NCI-H460 (cell line): ENCODE data around the gene PKNOX2. TPM values are rescaled to one million over a fixed set of nuclear protein-coding genes. Genes with fewer than 3 reads are reported as not detected.

Experiments
- DNase-seq: peaks from one replicate; pipeline ENCODE4 v3.0.0-alpha.2; 2016; ENCODE audit warnings: low read depth; ENCODE audit errors: extremely low read depth
- total RNA-seq: library from RNA; depleted of rRNA; stranded (reverse); fragments of >200 nt; shearing (Covaris generic); gene quantifications from 2 replicates; pipeline ENCODE4 v1.2.3, GENCODE V29; 2014

The PKNOX2 gene
- total RNA-seq, 1 experiment from 2014 or later, result not detected

DNA sequence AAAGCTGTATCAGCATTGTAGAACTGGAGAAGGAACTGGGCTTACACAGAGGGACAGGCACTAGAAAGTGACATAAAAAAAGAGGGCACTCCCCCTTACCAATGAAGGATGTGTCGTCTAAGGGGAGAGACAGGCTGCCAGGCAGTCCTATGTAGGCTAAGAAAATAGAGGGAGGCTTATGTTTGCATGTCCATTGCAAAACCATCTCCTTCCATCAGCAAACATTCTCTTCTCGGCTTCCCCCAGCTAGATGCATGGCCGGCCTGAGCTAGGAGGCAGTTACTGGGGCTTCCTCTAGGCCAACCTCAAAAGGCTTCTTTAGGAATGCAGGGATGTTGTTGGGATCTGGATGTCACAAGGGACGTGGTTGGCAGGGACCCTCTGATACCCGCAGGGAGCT, 139.1 kb downstream of the PKNOX2 start:
- DNase-seq, result no peak

- no peak for DNase-seq
These were observed 139.6 kb downstream of the PKNOX2 start for GRCh38 chr11:125304136-125304535.

DNA sequence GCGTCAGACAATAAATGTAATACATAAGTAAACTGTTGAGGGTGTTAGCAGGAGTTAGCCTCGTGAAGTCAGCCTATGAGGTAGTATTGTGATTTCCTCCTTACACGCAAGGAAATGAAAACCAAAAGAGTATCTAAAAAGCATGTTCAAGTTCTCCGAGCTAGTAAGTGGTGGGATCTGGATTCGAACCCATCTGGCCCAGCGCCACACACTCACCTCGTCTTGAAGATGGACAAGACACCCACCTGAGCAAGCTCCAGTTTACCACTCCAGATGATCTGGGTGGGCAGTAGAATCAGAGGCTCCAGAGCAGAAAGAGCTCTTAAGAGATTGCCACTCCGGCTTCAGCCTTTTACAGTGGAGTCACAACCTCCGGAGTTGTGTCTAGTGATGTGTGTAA, 140.3 kb downstream of the PKNOX2 start:
- no peak for DNase-seq

GRCh38 chr11:125305345-125305744, 140.8 kb downstream of the PKNOX2 start:
- no peak for DNase-seq

DNA sequence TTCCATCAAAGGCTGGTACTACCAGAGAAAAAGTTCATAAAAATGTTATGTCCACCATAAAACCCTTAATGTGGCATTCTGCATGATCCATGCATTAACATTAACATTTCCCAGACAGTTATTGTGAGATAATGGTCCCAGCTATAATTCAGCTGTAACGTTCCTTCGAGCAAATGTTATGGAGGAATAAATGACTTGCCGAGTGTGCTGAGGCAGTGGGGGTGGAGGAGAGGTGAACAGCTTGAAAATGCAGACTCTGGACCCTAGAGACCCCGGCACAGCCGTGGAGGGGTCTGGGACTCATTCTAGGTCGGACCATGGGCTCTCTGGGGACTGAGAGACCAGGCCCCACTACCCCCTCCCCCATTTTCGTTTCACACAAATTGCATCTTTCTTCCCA, 141.9 kb downstream of the PKNOX2 start:
- no peak for DNase-seq

DNA sequence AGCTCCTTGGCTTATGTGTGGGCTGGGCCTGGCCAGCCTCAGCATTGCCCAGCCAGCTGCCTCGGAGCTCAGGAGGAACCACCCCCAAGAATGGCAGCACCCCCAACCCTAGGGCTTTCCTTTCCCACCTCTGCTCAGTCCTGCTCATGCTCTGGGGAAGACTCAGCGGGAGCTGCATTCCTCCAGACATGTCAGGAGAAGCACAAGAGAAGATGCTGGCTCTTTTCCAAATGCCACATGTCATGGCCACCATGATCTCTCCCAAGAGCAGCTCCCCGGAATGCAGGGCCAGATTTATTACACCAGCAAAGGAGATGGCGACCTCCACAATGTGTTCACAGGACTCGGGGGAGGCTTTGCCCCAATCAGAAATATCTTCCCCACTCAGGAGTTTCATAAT, 143.7 kb downstream of the PKNOX2 start:
- no peak for DNase-seq

DNA sequence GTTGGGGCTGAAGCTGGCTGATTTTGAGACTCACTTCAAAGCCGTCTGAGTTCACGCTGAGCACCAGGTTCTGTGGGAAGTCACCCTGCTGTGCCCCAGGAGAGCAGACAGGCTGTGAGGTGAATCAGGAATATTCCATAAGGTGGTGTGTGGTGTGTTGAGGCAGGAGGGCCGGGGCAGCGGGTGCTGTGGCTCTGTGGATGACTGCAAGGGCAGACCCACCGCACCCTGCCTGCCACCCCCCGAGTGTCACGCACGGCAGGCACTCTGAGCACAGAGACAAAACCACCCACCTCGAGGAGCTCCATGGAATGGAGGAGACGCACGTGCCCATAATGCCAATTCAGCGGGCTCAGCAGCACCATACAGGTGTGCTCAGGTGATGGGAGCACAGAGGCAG, 147.8 kb downstream of the PKNOX2 start:
- no peak for DNase-seq

GRCh38 chr11:125312812-125313211, 148.3 kb downstream of the PKNOX2 start:
- DNase-seq, result no peak

DNA sequence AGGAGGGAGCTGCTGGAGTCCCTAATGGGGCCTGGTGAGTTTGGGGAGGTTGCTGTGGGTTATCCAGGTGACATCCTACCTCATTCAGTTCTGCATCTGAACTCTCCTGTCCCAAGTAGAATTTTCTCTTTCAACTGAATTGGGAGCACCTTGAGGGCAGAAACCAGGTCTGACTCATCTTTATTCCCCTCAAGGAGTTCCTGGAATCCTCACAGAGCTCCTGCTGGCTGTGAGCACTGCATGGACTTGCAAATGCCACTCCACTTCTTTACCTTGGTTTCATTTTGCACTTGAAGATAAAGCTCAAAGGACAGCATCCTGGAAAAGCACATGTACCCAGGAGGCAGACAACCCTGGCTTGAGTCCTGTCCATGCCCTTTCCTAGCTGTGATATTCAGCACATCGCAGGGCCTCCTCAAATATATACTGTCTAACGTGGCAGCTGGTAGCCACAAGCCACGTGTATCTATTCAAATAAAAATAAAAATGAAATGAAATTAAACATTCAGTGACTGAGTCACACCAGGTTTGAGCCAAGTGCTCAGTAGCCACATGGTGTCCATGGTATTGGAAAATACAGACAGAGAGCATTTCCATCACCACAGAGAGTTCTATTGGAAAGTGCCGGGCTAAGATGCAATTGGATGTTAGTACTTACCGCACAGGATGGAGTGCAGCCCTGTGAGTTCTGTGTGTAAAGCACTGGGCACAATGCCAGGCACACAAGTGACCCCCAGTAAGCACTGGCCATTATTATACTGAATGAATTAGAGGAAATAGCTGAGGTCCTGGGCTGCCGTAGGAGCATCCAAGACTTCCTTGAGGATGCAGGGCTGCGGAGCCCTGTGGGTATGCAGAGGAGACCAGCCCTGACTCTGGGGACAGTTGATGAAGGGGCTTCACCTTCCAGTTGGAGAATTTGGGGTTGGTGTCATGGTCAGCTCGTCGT, 149.0 kb downstream of the PKNOX2 start:
- DNase-seq, result no peak

DNA sequence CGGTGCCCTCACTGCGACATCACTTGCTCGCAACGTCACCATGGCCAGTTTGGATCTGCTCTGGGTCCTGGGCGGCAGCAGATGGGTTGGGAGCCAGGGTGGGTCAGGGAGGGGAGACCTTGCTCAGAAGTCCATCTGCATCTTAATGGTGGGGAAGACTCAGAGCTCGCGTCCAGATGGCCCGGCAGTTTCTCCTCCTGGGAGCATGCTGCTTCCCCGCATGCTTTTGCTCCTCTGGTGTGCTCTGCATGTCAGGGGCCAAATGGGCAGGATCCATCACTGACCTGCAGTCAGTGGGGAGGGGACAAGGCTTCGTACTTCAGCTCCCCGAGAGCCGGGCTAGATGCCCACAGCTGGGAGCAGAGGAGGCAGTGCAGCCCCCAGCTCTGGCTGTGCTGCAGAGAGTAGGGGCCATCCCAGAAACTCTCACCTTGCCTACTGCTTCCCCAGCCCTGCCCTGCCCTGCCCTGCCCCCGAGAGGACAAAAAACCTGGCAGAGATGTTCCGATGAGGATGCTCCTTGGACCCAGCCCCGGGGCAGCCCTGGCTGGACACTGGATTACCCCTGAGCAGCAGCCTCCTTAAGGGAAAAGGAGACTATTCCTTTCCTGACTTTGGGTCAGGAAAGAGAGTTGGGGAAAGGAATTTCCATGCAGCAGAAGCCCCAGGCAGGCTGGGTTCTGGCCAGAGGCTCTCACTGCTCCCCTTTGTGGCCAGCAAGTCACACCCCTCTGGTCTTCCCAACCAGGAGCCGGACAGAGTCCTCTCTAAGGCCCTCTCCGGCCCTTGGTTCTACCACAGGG, 149.9 kb downstream of the PKNOX2 start:
- no peak for DNase-seq

GRCh38 chr11:125315079-125315740, 150.7 kb downstream of the PKNOX2 start:
- DNase-seq, result no peak

GRCh38 chr11:125317416-125317815, 152.9 kb downstream of the PKNOX2 start:
- no peak for DNase-seq

GRCh38 chr11:125319649-125320048, 155.1 kb downstream of the PKNOX2 start:
- DNase-seq, result no peak

DNA sequence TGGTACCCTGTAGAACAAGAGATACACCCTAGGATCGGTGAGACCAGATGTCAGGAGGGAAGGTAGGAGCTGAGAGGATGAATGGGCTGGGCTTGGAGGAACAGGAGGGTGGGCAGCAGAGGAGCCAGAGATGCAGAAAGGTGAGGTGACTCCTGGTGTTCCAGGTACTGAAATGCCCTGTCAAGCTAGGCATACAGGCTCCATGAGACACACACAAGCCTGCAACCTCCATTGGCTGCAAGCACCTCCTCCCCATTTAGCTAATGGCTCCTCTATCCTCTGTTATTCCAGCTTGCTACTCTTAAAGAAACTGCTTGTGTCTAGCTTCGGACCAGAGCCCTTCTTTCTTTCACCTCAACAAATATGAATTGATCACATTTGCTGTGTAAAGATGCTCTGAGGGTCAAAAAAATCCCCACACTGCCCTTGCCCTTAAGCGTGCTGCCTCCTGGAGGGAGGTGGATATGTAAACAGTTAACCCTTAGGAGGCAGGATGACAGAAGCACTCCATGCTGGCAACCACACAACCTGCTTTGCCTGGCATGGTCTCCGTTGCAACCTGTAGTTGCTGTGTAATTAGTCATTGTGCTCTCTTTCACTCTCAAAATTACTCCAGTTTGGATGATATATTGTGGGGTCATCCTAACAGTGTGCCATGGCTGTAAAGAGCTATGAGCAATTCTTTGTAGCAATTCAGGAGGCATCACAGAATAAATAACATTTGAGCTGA, 156.0 kb downstream of the PKNOX2 start:
- DNase-seq, result no peak

DNA sequence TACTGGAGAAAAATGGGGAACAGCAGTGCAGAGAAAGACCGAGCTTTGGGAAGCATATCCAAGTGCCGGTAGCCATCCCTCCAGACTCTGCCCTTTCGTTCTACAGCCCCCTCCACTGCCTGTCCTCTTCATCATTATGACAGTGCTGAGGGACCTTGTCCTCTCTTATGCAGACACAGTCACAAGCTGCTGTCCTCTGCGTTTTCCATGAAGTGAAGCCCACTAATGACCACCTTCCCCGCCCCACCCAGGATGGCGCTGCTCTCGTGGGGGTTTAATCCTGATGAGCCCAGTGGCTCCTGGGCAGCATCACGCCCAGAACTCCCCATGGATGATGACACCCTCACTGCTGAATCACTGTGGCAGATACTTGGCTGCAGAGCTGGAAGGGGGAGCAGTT, 157.7 kb downstream of the PKNOX2 start:
- no peak for DNase-seq

DNA sequence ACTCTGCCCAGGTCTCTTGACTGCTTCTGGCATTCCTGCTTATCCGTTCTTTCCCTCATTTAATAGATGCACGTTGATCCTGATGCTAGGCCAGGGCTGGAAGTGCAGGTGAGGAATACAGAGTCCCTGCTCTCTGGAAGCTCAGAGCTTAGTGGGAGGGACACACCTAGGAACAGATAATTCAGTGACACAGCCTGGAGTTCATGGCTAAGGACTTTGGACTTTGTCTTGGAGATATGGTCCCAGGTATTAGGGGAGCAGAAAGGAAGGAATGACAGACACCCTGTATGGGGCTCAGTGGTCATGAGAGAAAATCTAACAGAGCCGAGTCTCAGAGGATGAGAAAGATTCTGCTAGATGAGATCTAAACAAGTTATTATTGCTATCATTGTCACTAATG, 160.6 kb downstream of the PKNOX2 start:
- DNase-seq, result no peak

GRCh38 chr11:125326126-125326525, 161.6 kb downstream of the PKNOX2 start:
- DNase-seq, result no peak

- DNase-seq, result no peak
These were observed 163.1 kb downstream of the PKNOX2 start for GRCh38 chr11:125327518-125328224.

DNA sequence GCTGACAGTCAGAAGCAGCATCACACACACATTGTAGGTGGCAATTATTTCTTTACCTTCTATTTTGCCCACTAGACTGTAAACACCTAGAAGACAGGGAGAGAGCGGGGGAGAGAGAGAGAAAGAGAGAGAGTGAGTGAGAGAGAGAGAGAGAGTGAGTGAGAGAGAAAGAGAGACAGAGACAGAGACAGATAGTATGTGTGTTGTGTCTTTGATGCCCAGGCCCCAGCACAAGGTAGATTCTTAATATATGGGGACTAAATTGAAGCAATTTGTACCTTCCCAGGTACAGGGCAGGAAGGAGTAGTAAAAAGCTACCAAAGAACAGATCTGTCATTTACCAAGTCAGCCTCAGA, 163.7 kb downstream of the PKNOX2 start:
- DNase-seq, result no peak

GRCh38 chr11:125329786-125330185, 165.2 kb downstream of the PKNOX2 start:
- DNase-seq, result no peak
